Neutrophil (primary cell): ENCODE data around the gene STARD5.

Source experiments
- H3K27ac ChIP-seq: fragments of 200-600 bp; sonication (generic); 2 replicates; pipeline ENCODE4 v1.5.1; 2016; ENCODE audit warnings: mild to moderate bottlenecking, moderate library complexity
- H3K27me3 ChIP-seq: fragments of 200-600 bp; sonication (generic); 2 replicates; pipeline ENCODE4 v1.6.0; 2016; ENCODE audit warnings: mild to moderate bottlenecking
- H3K36me3 ChIP-seq: fragments of 200-600 bp; sonication (generic); 2 replicates; pipeline ENCODE4 v1.5.1; 2017
- H3K4me1 ChIP-seq, 2 experiments: fragments of 200-600 bp in 1 of 2; sonication (generic) in 1 of 2; 1 replicate in 1 of 2; 2 replicates in 1 of 2; pipeline versions ENCODE4 v1.5.1 to v1.6.1; 2013 to 2016; ENCODE audit warnings: low read depth in 1 of 2, low read length in 1 of 2, mild to moderate bottlenecking in 1 of 2, moderate library complexity in 1 of 2; ENCODE audit not compliant: control insufficient read depth in 1 of 2, insufficient read depth in 1 of 2
- H3K4me3 ChIP-seq, 2 experiments: fragments of 200-600 bp in 1 of 2; sonication (generic) in 1 of 2; 1 replicate in 1 of 2; 2 replicates in 1 of 2; pipeline ENCODE4 v1.5.1; 2013 to 2016; ENCODE audit warnings: low read depth in 1 of 2, low read length in 1 of 2, mild to moderate bottlenecking in 1 of 2, moderate library complexity in 1 of 2
- H3K9me3 ChIP-seq: fragments of 200-600 bp; sonication (generic); 2 replicates; pipeline ENCODE4 v1.5.1; 2016
- CTCF ChIP-seq: fragments of 200-600 bp; sonication (generic); IDR thresholded peaks from 2 replicates; pipeline ENCODE4 v1.5.1; 2016; ENCODE audit warnings: antibody characterized with exemption

Gene STARD5

GRCh38 chr15:81296186-81296585 is 27.8 kb downstream of the STARD5 start:
- Histone ChIP-seq H3K4me1 (peaks cover 81 to 94% of the 10 kb centered on the region in 2 experiments), H3K36me3 (peaks cover 22% of the 10 kb centered on the region), H3K4me3 (peak overlapping the region; percentile 86 to 97), H3K27ac (peak overlapping the region; percentile 96), H3K27me3 (no peaks in the 10 kb centered on the region), H3K9me3 (no peaks in the 10 kb centered on the region)
- TF ChIP-seq CTCF: no peak

GRCh38 chr15:81295486-81296121 is 28.3 kb downstream of the STARD5 start:
- Histone ChIP-seq H3K4me1 (peaks cover 75 to 89% of the 10 kb centered on the region in 2 experiments), H3K4me3 (peak overlapping the region; percentile 86 to 97), H3K36me3 (peaks cover 16% of the 10 kb centered on the region), H3K9me3 (no peaks in the 10 kb centered on the region), H3K27me3 (no peaks in the 10 kb centered on the region), H3K27ac (peak overlapping the region; percentile 96)
- no peak for TF ChIP-seq CTCF

- peak overlapping the region; percentile 96 for H3K27ac ChIP-seq
- peak overlapping the region; percentile 51 to 86 for H3K4me3 ChIP-seq
- no peaks in the 10 kb centered on the region for H3K9me3 ChIP-seq
- H3K36me3 ChIP-seq: peaks cover 5% of the 10 kb centered on the region
- H3K27me3 ChIP-seq: no peaks in the 10 kb centered on the region
- no peak for TF ChIP-seq CTCF
- H3K4me1 ChIP-seq: peaks cover 64 to 78% of the 10 kb centered on the region in 2 experiments
These were observed 29.4 kb downstream of the STARD5 start for GRCh38 chr15:81294516-81294880.

- TF ChIP-seq CTCF: no peak
- no peaks in the 10 kb centered on the region for H3K27me3 ChIP-seq
- H3K36me3 ChIP-seq: no peaks in the 10 kb centered on the region
- H3K4me3 ChIP-seq: peak overlapping the region; percentile 51 to 86
- peaks cover 58 to 72% of the 10 kb centered on the region in 2 experiments for H3K4me1 ChIP-seq
- H3K9me3 ChIP-seq: no peaks in the 10 kb centered on the region
- peak overlapping the region; percentile 96 for H3K27ac ChIP-seq
These were observed 30.0 kb downstream of the STARD5 start for GRCh38 chr15:81293728-81294515.

GRCh38 chr15:81292523-81293001 is 31.4 kb downstream of the STARD5 start:
- peak overlapping the region in 1 of 2 experiments; percentile 8 for H3K4me3 ChIP-seq

More at GRCh38 chr15:81292523-81293001, 31.4 kb downstream of the STARD5 start:
- Histone ChIP-seq H3K27me3 (no peaks in the 10 kb centered on the region), H3K27ac (peak overlapping the region; percentile 96), H3K4me1 (peaks cover 65 to 68% of the 10 kb centered on the region in 2 experiments), H3K9me3 (no peaks in the 10 kb centered on the region), H3K36me3 (no peaks in the 10 kb centered on the region)
- TF ChIP-seq CTCF: no peak
